DOHH2 (cell line): ENCODE results near the gene TRAP1.

Experiments
- H3F3A ChIP-seq: fragments of 200-600 bp; sonication (generic), shearing (Covaris generic); 2 replicates; pipeline ENCODE4 v1.6.0; 2016; ENCODE audit warnings: antibody characterized with exemption, mild to moderate bottlenecking; ENCODE audit not compliant: control insufficient read depth, insufficient read depth
- H3K27ac ChIP-seq: fragments of 200-600 bp; sonication (generic); 2 replicates; pipeline ENCODE4 v1.5.1; 2014; ENCODE audit warnings: low read depth, mild to moderate bottlenecking, low read length, moderate library complexity
- H3K27me3 ChIP-seq: fragments of 200-600 bp; sonication (generic); 2 replicates; pipeline ENCODE4 v1.6.1; 2014; ENCODE audit warnings: mild to moderate bottlenecking, low read length, mixed read lengths; ENCODE audit not compliant: control insufficient read depth
- H3K36me3 ChIP-seq: fragments of 200-600 bp; sonication (generic); 2 replicates; pipeline ENCODE4 v1.6.1; 2014; ENCODE audit warnings: mild to moderate bottlenecking, low read length, moderate library complexity, mixed read lengths; ENCODE audit not compliant: control insufficient read depth
- H3K4me1 ChIP-seq: fragments of 200-600 bp; sonication (generic); 2 replicates; pipeline ENCODE4 v1.6.1; 2014; ENCODE audit warnings: mild to moderate bottlenecking, low read length, mixed read lengths; ENCODE audit not compliant: control insufficient read depth
- H3K4me2 ChIP-seq: fragments of 200-600 bp; sonication (generic); 2 replicates; pipeline ENCODE4 v1.6.0; 2014; ENCODE audit warnings: mild to moderate bottlenecking, low read length, moderate library complexity
- H3K4me3 ChIP-seq: fragments of 200-600 bp; sonication (generic); 2 replicates; pipeline ENCODE4 v1.5.1; 2014; ENCODE audit warnings: mild to moderate bottlenecking, low read length, mixed read lengths
- H3K79me2 ChIP-seq: fragments of 200-600 bp; sonication (generic); 2 replicates; pipeline ENCODE4 v1.6.1; 2014; ENCODE audit warnings: mild to moderate bottlenecking, low read length, mixed read lengths; ENCODE audit not compliant: control insufficient read depth
- H3K9me2 ChIP-seq: fragments of 200-600 bp; sonication (generic); replicated peaks from 2 replicates; pipeline ENCODE4 v1.6.1; 2014; ENCODE audit warnings: mild to moderate bottlenecking, low read length, mixed read lengths; ENCODE audit not compliant: control insufficient read depth
- H3K9me3 ChIP-seq: fragments of 200-600 bp; sonication (generic); 2 replicates; pipeline ENCODE4 v1.6.1; 2014; ENCODE audit warnings: antibody characterized with exemption, low read length, mixed read lengths; ENCODE audit not compliant: control insufficient read depth, insufficient read depth
- H4K20me1 ChIP-seq: fragments of 200-600 bp; sonication (generic); 2 replicates; pipeline ENCODE4 v1.6.0; 2014; ENCODE audit warnings: low read depth, mild to moderate bottlenecking, antibody characterized with exemption, low read length, moderate library complexity; ENCODE audit not compliant: control insufficient read depth, insufficient read depth
- CTCF ChIP-seq: fragments of 200-600 bp; sonication (generic); IDR thresholded peaks from one replicate; pipeline ENCODE4 v1.5.1; 2014; ENCODE audit warnings: antibody characterized with exemption, mild to moderate bottlenecking, low read depth, low read length; ENCODE audit not compliant: poor library complexity, severe bottlenecking
- EZH2phosphoT487 ChIP-seq: fragments of 200-600 bp; sonication (generic); IDR thresholded peaks from 2 replicates; pipeline ENCODE4 v1.6.1; 2017; ENCODE audit warnings: borderline replicate concordance, mild to moderate bottlenecking, antibody characterized with exemption, low read length, moderate library complexity, mixed read lengths

The TRAP1 gene

DNA sequence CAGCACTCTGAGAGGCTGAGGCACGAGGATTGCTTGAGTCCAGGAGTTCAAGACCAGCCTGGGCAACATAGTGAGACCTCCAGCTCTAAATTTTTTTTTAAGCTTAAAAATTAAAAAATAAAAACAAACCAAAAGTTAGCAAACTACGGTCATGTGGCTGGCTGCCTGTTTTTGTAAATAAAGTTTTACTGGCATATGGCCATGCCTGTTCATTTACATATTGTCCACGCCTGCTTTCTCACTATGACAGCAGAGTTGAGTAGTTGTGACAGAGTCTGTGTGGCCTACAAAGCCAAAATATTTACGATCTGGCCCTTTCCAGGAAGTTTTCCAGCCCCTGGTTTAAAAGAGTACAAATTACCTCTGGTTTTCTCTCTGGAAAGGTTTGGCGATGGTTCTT lies 109.3 kb downstream of the TRAP1 start:
- TF ChIP-seq EZH2phosphoT487 = no peak
- TF ChIP-seq CTCF = no peak
- H3K79me2 ChIP-seq = peaks cover 68% of the 10 kb centered on the region
- no peaks in the 10 kb centered on the region for H3K9me2 ChIP-seq
- H3K36me3 ChIP-seq = peaks cover 75% of the 10 kb centered on the region
- H3K27ac ChIP-seq = peak overlapping the region; percentile 86
- H4K20me1 ChIP-seq = no peaks in the 10 kb centered on the region
- peak overlapping the region; percentile 68 for H3K4me3 ChIP-seq
- H3F3A ChIP-seq = peaks cover 24% of the 10 kb centered on the region
- H3K9me3 ChIP-seq = peaks cover 9% of the 10 kb centered on the region; the same call in 1 of the 2 replicates
- H3K4me1 ChIP-seq = peaks cover 47% of the 10 kb centered on the region
- no peaks in the 10 kb centered on the region for H3K27me3 ChIP-seq
- peak overlapping the region; percentile 78 for H3K4me2 ChIP-seq
